Measurements from ENCODE around the gene COMMD1.
"Not testable (repeated sequence)": the region's sequence is repeated elsewhere in the genome, so short reads cannot be mapped to it uniquely, and the experiment has no call there.

COMMD1 gene

DNA sequence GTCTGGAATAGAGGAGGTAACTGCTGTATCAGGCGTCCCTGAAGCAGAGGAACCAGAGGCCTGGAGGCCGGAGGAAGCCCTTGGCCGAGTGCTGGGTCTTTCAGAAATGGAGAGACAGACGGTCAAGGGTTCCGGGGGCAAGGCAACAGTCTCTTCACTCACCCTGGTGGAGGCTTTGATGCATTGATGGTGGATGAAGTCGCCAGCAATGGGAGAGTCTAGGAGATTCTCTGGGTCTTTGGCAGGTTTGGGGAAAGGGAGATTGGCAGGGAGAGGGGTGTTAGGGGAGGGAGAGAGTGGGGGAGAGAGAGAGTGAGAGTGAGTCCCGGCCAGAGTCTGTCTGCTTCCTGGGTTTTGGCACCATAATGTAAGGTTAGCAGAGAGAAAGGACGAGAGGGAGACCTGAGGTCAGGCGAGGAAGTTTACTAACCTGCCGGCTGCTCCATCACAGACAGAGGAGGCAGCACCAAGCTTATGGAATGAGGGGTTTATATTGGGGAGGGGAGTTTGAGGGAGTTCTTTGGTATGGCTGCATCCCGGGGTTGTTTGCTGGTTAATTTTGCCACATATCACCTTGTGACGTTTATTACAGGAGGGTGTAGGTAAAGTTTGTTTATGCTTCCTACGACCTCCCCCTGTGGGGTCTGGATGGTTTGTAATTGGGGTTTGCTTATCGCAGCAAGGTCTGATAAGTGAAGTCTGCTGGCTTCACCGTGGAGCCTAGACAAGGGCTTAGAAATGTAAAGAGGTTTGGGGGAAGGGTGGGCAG is 19.6 kb downstream of the COMMD1 start:
- DNase-seq (ENCODE audit: low read depth), result no peak

DNA sequence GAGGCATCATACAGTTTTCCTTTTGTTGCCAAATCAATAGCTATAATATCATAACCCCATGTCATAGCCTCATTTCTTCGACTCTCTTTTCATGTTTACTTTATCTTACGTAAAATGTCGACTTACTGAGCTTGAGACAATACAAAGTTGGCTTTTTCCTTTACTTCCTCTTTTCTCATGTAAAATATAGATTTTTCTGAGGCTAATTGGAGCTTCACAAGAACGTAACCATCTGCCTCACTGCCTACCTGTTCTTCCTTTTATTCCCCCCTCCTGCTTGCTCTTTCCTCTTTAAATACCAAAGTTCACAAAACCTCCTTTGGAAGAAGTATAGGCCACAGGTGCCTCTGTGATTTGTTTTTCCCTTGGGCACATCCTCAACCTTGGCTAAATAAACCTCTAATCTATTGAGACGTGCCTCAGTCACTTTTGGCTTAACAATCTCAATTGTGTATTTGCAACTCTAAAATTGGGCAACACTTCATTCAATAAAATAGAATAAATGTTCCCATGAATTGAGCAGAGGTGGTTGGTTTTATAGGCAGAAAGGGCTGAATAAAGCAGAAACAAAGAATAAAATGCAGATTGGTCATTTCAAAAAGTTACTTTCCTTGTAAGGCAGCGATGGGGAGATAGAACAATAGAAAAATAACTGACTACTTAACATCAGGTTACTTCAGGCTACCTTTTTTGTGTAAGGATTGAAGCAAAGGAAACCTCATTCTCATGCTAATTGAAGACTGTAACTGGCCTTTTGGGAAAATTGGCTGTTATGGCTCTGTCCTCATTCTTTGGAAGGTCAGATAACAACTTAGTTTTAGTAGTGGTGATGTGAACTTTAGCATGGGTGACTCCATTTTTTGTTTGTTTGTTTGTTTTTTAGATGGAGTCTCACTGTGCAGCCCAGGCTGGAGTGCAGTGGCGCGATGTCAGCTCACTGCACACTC is 21.3 kb downstream of the COMMD1 start:
- DNase-seq (ENCODE audit: low read depth), result no peak

DNA sequence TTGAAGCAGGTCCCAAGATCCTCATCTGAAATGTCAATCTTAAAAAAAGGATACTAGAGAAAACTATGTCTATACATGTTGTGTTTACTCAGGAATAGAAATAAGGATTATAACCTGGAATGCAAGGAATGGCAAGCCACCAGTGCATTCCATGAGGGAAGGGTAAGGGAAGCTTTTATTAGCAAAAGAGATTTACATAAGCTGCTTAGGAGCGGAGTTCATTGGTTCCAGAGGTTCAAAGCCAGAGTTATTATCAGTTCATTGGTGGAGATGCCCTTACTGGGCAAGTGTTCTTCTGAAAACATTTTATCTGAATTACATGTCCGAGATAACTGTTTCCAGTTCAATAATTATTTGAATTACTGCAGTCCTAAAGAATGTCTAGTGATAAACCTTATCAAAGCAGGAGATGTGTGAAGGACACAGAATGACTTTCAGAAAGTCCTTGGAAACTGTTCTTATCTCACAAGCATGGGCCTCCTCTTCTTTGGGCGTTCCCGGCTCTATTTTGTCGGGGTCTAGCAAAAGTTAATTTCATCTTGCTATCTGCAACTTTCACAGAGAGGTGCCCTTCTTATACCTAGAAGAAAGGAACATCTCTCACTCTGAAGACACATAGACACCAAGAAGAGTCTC is 23.5 kb downstream of the COMMD1 start:
- DNase-seq (ENCODE audit: low read depth), result no peak

DNA sequence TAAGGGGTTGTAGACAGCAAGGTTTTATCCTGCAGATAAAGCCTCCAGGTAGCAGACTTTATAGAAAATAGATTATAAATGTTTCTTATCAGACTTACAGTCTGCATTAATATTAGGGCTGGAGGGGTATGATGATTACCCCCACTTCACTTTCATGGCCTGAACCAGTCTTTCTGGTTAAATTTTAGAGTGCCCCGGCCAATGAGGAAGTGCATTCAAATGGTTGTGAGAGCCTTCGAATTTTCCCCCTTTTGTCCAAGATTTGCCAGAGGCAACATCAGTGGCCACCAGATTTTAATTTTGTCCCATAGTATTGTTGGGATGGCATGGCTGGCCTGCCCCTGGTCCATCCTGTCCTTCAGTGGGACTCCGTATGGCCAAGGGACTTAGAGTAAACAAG is 31.6 kb downstream of the COMMD1 start:
- no peak for DNase-seq (ENCODE audit: low read depth)

DNA sequence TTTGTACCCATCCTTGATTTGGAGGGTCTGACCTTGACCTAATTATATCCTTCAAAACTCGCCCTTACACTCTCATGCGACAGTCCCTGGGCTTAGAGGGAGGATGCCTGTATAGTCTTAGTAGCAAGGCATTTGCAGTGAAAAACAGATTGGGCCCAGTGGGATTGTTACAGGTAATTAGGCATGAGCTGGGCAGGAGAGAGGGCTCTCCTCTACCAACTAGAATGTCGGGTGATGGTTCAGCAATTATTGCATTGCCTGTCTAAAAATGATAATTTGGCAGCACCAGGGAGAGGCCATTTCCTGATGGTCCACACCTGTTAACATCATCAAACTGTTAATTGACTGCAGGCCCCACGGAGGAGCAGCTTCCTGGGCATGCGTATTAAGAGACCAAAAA is 32.4 kb downstream of the COMMD1 start:
- no peak for DNase-seq (ENCODE audit: low read depth)

DNA sequence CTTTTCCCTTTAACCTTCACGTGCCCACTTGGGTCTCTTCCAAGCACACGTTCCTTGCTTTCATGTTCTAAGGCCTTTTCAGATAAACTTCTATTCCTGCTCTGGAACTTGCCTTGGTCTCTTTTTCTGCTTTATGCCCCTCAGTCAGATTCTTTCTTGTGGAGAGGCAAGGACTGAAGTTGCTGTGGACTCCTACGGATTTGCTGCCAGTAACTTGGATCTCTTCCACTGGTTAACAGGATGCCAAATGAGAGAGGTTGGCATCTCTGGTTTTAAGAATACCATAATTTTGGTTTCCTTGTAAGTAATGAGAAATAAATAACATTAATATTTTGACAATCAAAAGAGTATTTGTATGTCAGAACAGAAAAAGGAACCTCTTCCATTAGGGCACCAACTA is 33.0 kb downstream of the COMMD1 start:
- DNase-seq (ENCODE audit: low read depth), result no peak

DNA sequence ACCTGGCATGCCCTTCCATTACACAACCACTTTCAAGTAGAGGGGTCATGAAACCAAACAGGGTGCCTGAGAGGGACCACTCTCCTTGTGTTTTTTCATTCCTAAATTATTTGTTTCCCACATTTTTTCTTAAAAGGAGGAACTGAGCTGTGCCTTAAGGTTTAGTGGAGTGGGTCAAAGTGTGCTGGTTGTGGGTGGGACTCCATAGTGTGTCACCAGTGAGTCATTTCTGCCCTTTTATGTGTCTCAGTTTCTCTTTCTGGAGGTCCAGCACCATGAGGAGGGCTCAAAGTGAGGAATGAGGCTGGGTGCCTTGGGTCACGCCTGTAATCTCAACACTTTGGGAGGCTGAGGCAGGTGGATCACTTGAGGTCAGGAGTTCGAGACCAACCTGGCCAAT is 37.8 kb downstream of the COMMD1 start:
- DNase-seq (ENCODE audit: low read depth), result no peak

DNA sequence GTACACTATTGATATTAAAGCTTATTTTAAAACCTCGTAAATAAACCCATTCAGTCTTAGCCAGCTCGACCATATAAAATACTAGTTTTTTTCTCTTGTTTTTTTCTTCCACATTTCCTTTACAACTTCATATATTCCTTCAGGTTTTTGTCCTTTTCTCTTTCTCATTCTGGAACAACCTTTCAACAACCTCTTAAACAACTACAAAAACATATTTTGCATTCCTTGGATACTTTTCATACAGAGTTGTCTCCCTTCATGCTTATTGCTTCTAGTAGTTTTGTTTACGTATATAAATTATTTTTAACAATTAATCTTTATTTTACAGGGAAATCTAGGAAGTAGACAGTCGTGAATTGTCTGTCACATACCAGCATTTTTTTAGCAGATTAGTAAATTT is 41.2 kb downstream of the COMMD1 start:
- DNase-seq (ENCODE audit: low read depth), result no peak

DNA sequence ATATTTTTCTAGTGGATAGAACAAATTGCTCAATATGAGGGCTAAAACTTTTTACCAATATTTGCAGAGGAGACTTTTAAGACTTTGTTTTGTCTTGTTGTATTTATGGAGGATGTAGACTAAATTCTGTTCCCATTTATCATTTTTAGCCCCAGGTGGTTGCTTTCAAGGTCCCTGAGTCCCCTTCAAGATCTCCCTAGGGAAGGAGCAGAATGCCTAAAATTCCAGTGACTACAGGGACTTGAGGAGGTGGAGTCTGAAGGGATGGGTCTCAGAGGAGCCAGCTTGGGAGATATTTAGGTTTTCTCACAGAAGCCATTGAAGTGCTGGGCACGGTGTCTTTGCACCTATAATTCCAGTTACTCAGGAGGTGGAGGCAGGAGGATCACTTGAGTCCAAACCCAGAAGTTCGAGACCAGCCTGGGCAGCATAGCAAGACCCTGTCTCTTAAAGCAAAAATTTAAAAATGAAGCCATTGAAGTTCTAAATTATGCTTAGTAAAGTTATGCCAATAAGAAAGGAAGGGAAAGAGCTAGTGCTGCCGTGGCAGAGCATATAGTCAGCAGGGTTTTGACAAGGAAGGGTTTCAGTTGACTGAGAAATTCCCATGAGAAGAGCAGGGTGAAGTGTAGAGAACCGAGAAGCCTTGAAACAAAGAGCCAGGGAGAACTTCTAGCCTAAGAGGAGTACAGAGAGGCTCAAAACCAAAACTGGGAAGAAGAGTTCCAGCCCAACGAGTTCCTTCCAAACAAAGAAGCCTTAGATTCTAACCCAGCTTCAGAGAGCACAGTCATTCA is 43.4 kb downstream of the COMMD1 start:
- DNase-seq (ENCODE audit: low read depth), result no peak

DNA sequence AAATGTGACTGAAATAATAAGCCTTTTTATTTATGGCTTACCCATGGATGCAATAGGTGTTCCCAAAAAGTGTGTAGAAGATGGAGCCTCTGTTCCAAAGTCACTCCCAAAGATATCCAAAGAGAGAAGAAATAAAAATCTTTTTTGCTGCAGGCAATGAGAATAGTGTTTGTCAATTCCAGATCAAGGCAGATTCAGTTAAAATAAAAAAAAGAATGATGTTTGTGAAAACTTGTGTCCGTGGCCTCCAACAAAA is 43.9 kb downstream of the COMMD1 start:
- no peak for DNase-seq (ENCODE audit: low read depth)

DNA sequence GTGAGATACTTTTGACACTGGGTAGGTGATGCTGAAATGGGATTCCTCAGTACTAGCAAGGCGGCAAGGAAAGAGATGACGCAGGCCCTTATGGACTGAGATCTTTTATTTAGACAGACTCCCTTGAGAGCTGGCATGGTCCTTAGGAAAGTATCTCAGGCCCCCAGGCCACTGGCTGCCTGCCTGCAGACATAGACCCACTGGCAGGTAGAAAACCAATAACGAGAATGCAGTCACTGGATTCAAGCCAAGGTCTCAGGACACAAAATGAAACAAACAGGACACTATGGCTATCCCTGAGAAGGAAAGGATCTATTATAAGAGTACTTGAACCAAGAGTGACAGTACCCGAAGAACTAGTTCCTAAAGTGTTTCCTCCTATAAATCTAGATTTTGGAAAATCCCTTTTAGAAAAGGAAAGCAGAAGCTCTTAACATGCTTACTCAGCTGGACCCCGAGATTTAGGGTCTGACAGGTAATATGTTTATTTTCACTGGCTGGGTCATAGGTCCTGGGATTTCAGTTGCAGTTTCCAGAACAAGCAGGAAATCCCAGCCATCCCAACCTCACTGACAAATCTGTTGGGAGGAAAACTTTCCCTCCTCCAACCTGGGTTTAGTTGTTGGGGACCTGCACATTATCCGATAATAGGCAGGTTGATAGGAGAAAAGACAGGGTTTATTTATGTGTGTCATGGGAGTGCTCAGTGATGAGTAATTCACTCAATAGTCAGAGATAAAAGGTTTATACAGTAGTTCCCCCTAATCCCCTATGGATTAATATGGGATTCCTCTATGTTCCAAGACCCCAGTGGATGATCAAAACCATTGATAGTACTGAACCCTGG is 44.5 kb downstream of the COMMD1 start:
- no peak for DNase-seq (ENCODE audit: low read depth)

DNA sequence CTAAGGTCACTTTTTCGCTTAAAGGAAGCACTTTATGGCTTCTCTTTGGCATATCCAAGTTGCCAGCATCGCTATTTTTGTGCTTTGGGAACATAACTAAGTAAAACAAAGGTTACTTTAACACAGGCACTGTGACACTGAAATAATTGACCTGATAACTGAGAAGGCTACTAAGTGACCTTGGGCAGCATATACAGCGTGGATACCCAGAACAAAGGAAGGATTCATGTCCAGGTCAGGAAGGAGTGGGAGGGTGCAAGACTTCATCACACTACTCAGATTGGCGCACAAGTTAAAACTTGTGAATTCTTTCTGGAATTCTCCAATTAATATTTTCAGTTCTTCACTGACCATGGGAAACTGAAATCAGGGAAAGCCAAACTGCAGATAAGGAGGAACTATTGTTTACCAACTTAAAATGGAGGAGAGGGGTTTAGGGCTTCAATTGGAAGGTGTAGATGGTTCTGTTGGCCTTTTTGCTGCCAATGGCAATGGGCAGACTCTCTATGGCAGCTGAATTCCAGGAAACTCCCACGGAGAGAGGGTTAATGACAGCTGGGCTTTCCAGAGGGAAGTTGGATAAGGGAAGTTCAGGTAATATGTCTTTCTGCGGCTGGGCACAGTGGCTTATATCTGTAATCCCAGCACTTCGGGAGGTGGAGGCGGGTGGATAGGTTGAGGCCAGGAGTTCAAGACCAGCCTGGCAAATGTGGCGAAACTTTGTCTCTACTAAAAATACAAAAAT is 45.3 kb downstream of the COMMD1 start:
- DNase-seq (ENCODE audit: low read depth), result no peak

DNA sequence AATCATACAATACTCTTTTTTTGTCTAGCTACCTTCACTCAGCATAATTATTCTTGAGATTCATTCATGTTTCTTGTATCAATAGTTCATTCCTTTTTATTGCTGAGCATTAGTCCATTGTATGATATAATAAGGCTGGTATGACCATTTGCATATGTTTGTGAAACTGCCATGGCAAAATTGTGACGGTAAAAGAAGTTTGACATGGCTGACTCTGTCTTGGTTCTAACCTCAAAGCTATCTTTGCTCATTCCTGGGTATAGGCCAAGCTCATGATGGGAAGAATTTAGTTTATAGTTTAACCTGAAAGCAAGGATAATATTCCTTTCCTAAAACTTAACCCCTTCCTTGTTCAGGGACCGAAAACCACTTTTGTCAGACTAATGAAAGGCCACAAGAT is 46.4 kb downstream of the COMMD1 start:
- no peak for DNase-seq (ENCODE audit: low read depth)

DNA sequence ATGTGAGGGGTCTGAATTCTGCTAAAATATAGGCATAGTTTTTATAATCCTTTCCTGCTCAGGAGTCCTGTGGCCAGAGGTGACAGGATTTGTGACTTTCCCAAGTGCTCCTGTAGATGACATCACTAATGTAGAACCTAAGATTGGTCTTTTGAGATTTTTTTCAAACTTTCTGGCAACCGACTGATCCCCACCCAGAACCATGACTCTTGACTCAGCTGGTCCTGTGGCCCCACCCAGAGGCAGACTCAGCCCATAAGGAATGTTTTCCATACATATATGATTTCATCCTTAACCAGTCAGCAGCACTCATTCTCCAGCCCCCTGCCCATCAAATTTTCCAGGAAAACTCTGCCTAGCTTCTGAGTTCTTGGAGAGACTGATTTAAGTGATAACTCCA is 46.8 kb downstream of the COMMD1 start:
- DNase-seq (ENCODE audit: low read depth), result no peak

DNA sequence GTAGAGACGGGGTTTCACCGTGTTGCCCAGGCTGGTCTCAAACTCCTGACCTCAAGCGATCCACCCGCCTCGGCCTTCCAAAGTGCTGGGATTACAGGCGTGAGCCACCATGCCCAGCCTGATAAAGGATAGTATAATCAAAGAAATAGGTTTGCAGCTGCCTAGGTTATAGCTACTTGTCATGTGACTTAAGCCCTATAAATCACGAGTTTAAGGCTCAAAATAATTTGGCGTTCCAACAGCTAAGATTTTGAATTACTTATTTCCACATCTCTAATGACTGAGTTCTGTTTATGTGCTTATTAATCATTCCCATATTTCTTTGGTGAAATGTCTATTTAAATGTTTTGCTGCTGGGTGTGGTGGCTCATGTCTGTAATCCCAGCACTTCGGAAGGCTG is 49.4 kb downstream of the COMMD1 start:
- DNase-seq (ENCODE audit: low read depth), result not testable (repeated sequence)

DNA sequence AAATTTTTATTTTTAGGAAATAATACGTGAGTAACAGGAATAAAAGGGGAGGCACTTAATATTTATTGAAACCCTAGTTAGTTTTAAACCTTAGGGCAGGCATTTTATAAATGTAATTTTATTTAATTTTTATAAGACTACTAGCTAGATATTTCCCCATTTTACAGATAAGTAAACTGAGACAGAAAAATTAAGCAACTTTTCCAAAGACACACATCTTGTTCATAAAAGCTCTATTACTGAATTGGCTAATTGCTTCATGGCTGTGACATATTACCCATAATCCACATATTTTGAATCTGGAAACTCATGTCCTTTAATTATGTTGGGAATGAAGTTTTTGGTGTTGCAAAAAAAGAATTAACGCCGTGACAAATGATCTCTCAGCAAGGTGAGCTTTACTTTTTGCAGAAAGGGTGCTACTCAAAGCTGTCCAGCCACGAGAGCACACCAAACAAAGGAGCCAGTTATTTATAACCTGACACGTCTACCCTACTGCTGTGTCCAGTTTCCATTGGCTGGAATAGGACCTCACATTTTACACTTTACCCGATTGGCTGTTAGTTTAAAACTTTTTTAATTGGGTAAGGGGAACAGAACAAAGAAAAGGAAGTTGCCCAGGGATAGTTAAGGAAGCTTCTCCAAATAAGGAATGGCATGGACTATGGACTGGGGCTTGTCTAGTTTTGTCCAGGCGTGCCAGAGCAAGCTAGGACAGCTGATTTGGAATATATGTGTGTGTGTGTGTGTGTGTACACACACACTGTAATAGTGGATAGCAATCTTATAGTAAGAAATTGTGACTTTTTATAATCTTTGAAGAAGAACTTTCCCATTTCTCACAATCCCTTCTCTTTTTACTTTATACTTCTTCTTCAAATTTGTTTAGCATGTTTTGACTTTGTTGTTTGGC is 54.2 kb downstream of the COMMD1 start:
- no peak for DNase-seq (ENCODE audit: low read depth)

DNA sequence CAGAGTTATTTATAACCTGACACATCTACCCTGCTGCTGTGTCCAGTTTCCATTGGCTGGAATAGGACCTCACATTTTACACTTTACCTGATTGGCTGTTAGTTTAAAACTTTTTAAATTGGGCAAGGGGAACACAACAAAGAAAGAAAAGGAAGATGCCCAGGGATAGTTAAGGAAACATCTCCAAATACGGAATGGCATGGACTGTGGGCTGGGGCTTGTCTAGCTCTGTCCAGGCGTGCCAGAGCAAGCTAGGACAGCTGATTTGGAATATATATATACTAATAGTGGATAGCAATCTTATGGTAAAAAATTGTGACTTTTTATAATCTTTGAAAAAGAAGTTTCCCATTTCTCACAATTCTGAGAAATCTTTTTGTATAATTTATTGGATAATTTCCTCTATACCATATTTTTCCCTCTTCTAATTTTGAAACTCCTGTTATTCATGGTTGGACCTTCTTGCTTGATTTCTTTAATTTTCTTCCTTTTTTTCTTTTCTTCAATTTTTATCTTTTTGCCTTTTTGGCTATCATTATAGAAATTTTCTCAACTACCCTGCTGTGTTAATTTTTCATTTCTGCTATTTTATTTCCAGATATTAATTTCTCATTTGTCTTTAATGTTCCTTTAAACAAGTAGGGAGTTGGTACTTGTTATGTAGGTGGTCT is 55.9 kb downstream of the COMMD1 start:
- no peak for DNase-seq (ENCODE audit: low read depth)

DNA sequence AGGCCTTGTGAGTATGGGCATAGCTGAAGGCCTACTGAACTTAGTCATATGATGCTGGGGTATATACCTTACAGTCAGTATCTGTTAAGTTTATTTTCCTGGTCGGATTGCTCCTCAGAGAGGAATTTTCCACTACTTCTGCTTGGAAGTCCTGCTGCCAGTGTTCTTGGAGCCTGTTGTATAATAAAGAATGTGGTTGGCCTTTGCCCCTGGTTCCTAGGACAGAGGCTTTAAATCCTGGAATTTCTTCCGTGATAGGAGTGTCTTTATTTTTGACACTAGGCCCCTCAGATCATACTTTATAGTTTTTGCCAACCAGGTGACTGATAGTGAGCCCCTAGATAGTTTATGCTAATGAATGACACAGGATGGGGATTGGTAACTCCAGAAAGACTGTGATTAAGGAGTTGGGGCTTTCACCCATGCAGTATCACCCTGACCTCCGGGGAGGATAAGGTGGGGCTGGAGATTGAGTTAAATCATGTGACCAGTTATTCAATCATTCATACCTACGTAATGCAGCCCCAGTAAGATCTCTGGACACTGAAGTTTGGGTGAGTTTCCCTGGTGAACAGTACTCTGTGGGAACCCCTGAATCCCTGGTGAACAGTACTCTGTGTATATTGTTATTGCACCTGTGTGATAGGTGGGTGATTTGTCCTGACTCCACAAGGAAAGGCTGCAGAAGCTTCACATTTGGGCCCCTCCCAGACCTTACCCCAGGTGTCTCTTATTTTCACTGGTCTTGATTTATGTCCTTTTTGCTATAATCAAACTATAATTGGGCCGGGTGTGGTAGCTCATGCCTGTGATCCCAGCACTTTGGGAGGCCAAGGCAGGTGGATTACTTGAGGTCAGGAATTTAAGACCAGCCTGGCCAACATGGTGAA is 56.9 kb downstream of the COMMD1 start:
- no peak for DNase-seq (ENCODE audit: low read depth)

All from stimulated activated CD8-positive, alpha-beta memory T cell treated with anti-CD3 and anti-CD28 coated beads, Interleukin-4, amount 100 ng/mL, for 24 hours (primary cell).